SK-N-SH (cell line): ENCODE results near the gene CSRP3. TPM values are rescaled to one million over a fixed set of nuclear protein-coding genes. Genes with fewer than 3 reads are reported as not detected.

ENCODE experiments used
- CTCF ChIA-PET: fragments of 300-600, 350-600 bp; formaldehyde crosslinking; extraction: SDS; loops from one replicate; lab custom pipeline; 2021; lab: Yijun Ruan, JAX
- POLR2A ChIA-PET: fragments of 350-600 bp; sonication (Branson Sonifier 250); formaldehyde crosslinking; extraction: SDS; loops from one replicate; lab custom pipeline; 2020; ENCODE audit warnings: antibody characterized with exemption, inconsistent platforms; lab: Yijun Ruan, JAX
- DNase-seq: peaks from one replicate; pipeline ENCODE4 v3.0.0; 2012
- H2AFZ ChIP-seq: fragments of 200-600 bp; sonication (generic); 2 replicates; pipeline ENCODE4 v1.8.1; 2016; ENCODE audit warnings: antibody characterized with exemption, mild to moderate bottlenecking, low read depth
- H3F3A ChIP-seq: fragments of 200-600 bp; sonication (generic); replicated peaks from 2 replicates; pipeline ENCODE3; 2016; ENCODE audit warnings: antibody characterized with exemption, mild to moderate bottlenecking; ENCODE audit not compliant: insufficient read depth
- H3K27ac ChIP-seq, 2 experiments: fragments of 200-500 bp in 1 of 2; fragments of 200-600 bp in 1 of 2; sonication (Bioruptor generic) in 1 of 2; sonication (generic), shearing (Covaris generic) in 1 of 2; 2 replicates each; pipeline versions ENCODE4 v1.5.1 to v1.6.1; 2014 to 2016; ENCODE audit warnings: low read depth in 2 of 2, inconsistent platforms in 1 of 2, low read length in 1 of 2, mild to moderate bottlenecking in 1 of 2, mixed read lengths in 1 of 2
- H3K27me3 ChIP-seq: fragments of 200-600 bp; sonication (generic), shearing (Covaris generic); 2 replicates; pipeline ENCODE4 v1.6.1; 2016; ENCODE audit warnings: mixed run types; ENCODE audit not compliant: insufficient read depth
- H3K36me3 ChIP-seq, 2 experiments: fragments of 200-500 bp in 1 of 2; fragments of 200-600 bp in 1 of 2; sonication (Bioruptor generic) in 1 of 2; sonication (generic) in 1 of 2; replicated peaks in 1 of 2; 2 replicates each; pipeline versions ENCODE3 to v1.5.1; 2014 to 2016; ENCODE audit warnings: low read length in 1 of 2, mild to moderate bottlenecking in 1 of 2; ENCODE audit not compliant: insufficient read depth in 2 of 2, control insufficient read depth in 1 of 2
- H3K4me1 ChIP-seq, 2 experiments: fragments of 200-500 bp in 1 of 2; fragments of 200-600 bp in 1 of 2; sonication (Bioruptor generic) in 1 of 2; sonication (generic), shearing (Covaris generic) in 1 of 2; 2 replicates each; pipeline versions ENCODE4 v1.5.1 to v1.6.1; 2014 to 2016; ENCODE audit warnings: low read depth in 1 of 2, low read length in 1 of 2, mixed run types in 1 of 2; ENCODE audit not compliant: insufficient read depth in 2 of 2, control insufficient read depth in 1 of 2
- H3K4me2 ChIP-seq: fragments of 200-600 bp; sonication (generic), shearing (Covaris generic); 2 replicates; pipeline ENCODE4 v1.6.1; 2017; ENCODE audit warnings: mixed run types
- H3K4me3 ChIP-seq, 2 experiments: fragments of 200-500 bp in 1 of 2; fragments of 200-600 bp in 1 of 2; sonication (Bioruptor generic) in 1 of 2; sonication (generic), shearing (Covaris generic) in 1 of 2; 2 replicates each; pipeline versions ENCODE4 v1.5.1 to v1.8.1; 2014 to 2016; ENCODE audit warnings: low read depth in 2 of 2, inconsistent platforms in 1 of 2, low read length in 1 of 2, mild to moderate bottlenecking in 1 of 2, mixed read lengths in 1 of 2, moderate library complexity in 1 of 2
- H3K79me2 ChIP-seq: fragments of 200-600 bp; sonication (generic); 2 replicates; pipeline ENCODE4 v1.8.1; 2017; ENCODE audit warnings: mild to moderate bottlenecking; ENCODE audit not compliant: insufficient read depth
- H3K9ac ChIP-seq: fragments of 200-600 bp; sonication (generic); 2 replicates; pipeline ENCODE4 v1.6.1; 2017; ENCODE audit warnings: mixed run types
- H3K9me2 ChIP-seq: fragments of 200-600 bp; sonication (generic); 2 replicates; pipeline ENCODE4 v1.6.1; 2017; ENCODE audit warnings: mixed run types
- H3K9me3 ChIP-seq: fragments of 200-600 bp; sonication (generic); 2 replicates; pipeline ENCODE4 v1.6.1; 2017; ENCODE audit warnings: mixed run types, mild to moderate bottlenecking, moderate library complexity
- H4K20me1 ChIP-seq: fragments of 200-600 bp; sonication (generic); 2 replicates; pipeline ENCODE4 v1.6.1; 2017; ENCODE audit warnings: mild to moderate bottlenecking, mixed run types; ENCODE audit not compliant: insufficient read depth
- ELF1 ChIP-seq: IDR thresholded peaks from 2 replicates; pipeline ENCODE4 v1.4.0; 2012
- EZH2phosphoT487 ChIP-seq: fragments of 200-600 bp; sonication (generic); IDR thresholded peaks from 2 replicates; pipeline ENCODE4 v1.6.1; 2017; ENCODE audit warnings: low read depth, mixed run types, mild to moderate bottlenecking, antibody characterized with exemption, moderate library complexity, borderline replicate concordance
- FOXM1 ChIP-seq: IDR thresholded peaks from 2 replicates; pipeline ENCODE4 v1.4.0; 2012; ENCODE audit warnings: low read depth, mild to moderate bottlenecking
- GABPA ChIP-seq: IDR thresholded peaks from 2 replicates; pipeline ENCODE4 v1.4.0; 2012; ENCODE audit warnings: low read depth, mild to moderate bottlenecking
- JUND ChIP-seq: IDR thresholded peaks from 2 replicates; pipeline ENCODE4 v1.4.0; 2012
- MEF2A ChIP-seq: IDR thresholded peaks from 2 replicates; pipeline ENCODE4 v1.4.0; 2012; ENCODE audit warnings: low read depth, borderline replicate concordance
- RAD21 ChIP-seq: IDR thresholded peaks from 2 replicates; pipeline ENCODE4 v1.6.1; 2012; ENCODE audit warnings: mild to moderate bottlenecking, low read length
- RCOR1 ChIP-seq: fragments of 150-350 bp; IDR thresholded peaks from 2 replicates; pipeline ENCODE4 v1.6.1; 2017; ENCODE audit warnings: antibody characterized with exemption, low read length
- RFX5 ChIP-seq: IDR thresholded peaks from 2 replicates; pipeline ENCODE4 v1.6.1; 2012; ENCODE audit warnings: mild to moderate bottlenecking, improper control_type of control experiment, low read length
- RXRA ChIP-seq: IDR thresholded peaks from 2 replicates; pipeline ENCODE4 v1.4.0; 2012; ENCODE audit warnings: low read depth, mild to moderate bottlenecking, borderline replicate concordance
- SMC3 ChIP-seq: IDR thresholded peaks from 2 replicates; pipeline ENCODE4 v1.6.1; 2012; ENCODE audit warnings: low read depth, low read length, improper control_type of control experiment
- TAF1 ChIP-seq: IDR thresholded peaks from 2 replicates; pipeline ENCODE4 v1.6.1; 2012; ENCODE audit warnings: low read depth, mild to moderate bottlenecking, low read length, moderate library complexity, borderline replicate concordance
- TEAD4 ChIP-seq: IDR thresholded peaks from 2 replicates; pipeline ENCODE4 v1.4.0; 2012; ENCODE audit warnings: mild to moderate bottlenecking, borderline replicate concordance; ENCODE audit not compliant: insufficient read depth
- YY1 ChIP-seq: IDR thresholded peaks from 2 replicates; pipeline ENCODE4 v1.4.0; 2012; ENCODE audit warnings: low read depth, mild to moderate bottlenecking
- WGBS: methylation state at CpG from one replicate; pipeline ENCODE4 v1.1.6; 2017; ENCODE audit warnings: low lambda C conversion rate; 5-methylcytosine and 5-hydroxymethylcytosine counted together
- polyA plus RNA-seq, 3 experiments: library from polyadenylated mRNA; depleted of rRNA; stranded (reverse); fragments of >200 nt; gene quantifications; 2 replicates each; pipeline ENCODE4 v1.2.3, GENCODE V29; 2012
- TF ChIP-seq, protein P1 (sequence below): fragments of 200-600 bp; sonication (generic); IDR thresholded peaks from 2 replicates; pipeline ENCODE4 v1.6.1; 2017; ENCODE audit warnings: antibody characterized with exemption, mild to moderate bottlenecking, moderate library complexity
- TF ChIP-seq, protein P2 (sequence below): IDR thresholded peaks from 2 replicates; pipeline ENCODE4 v1.4.0; 2012; ENCODE audit warnings: low read depth
- TF ChIP-seq, protein P3 (sequence below): IDR thresholded peaks from 2 replicates; pipeline ENCODE4 v1.6.1; 2012; ENCODE audit warnings: mild to moderate bottlenecking, low read depth, low read length, moderate library complexity

CSRP3 gene
- polyA plus RNA-seq, 1 of the 3 experiments (the other 2 are of a cell fraction), result not detected

DNA sequence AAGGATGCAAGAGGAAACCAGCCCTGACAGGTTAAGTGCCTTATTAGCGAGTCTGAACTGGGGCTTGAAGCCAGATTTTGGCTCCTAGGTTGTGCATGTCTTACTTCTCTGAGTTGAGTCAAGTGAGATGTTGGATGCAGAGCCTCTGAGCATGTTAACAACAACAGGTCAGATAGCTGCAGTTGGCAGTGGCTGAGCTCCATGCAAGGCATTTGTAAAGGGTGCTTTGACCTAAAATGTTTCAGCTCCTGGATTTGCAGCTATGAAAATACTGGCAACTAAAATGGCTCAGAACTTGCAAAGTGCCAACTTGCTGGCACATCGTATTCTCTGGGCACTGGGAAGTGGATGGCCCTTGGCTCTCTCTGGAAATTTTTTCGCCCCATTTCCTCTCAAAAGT lies 16.4 kb upstream of the CSRP3 start:
- DNase-seq, result no peak
- Histone ChIP-seq H4K20me1 (no peaks in the 10 kb centered on the region), H3K9me3 (no peaks in the 10 kb centered on the region), H3K4me1 (peaks cover 0 to 6% of the 10 kb centered on the region in 2 experiments; a peak in 1 of 4 replicates), H3K36me3 (no peaks in the 10 kb centered on the region), H3K79me2 (no peaks in the 10 kb centered on the region), H3K4me2 (no peak overlapping the region), H3K4me3 (no peak overlapping the region), H3K9me2 (no peaks in the 10 kb centered on the region), H3F3A (no peaks in the 10 kb centered on the region), H3K27ac (no peak overlapping the region), H2AFZ (no peak overlapping the region), H3K9ac (no peak overlapping the region), H3K27me3 (no peaks in the 10 kb centered on the region)
- CTCF ChIA-PET, result interaction anchor here (1.0 kb wide), 2 partner anchors 16 to 148 kb away, joined by 3 read pairs; no protein-coding TSS in a partner anchor
- WGBS, result 49% methylated on average over 3 of the region's 3 CpGs
- POLR2A ChIA-PET, result no interaction called here
- TF ChIP-seq MEF2A, result no peak
- TF ChIP-seq, protein P1, sequence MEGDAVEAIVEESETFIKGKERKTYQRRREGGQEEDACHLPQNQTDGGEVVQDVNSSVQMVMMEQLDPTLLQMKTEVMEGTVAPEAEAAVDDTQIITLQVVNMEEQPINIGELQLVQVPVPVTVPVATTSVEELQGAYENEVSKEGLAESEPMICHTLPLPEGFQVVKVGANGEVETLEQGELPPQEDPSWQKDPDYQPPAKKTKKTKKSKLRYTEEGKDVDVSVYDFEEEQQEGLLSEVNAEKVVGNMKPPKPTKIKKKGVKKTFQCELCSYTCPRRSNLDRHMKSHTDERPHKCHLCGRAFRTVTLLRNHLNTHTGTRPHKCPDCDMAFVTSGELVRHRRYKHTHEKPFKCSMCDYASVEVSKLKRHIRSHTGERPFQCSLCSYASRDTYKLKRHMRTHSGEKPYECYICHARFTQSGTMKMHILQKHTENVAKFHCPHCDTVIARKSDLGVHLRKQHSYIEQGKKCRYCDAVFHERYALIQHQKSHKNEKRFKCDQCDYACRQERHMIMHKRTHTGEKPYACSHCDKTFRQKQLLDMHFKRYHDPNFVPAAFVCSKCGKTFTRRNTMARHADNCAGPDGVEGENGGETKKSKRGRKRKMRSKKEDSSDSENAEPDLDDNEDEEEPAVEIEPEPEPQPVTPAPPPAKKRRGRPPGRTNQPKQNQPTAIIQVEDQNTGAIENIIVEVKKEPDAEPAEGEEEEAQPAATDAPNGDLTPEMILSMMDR, result no peak
- no peak for TF ChIP-seq RFX5
- no peak for TF ChIP-seq EZH2phosphoT487
- TF ChIP-seq FOXM1, result no peak
- TF ChIP-seq, protein P2, sequence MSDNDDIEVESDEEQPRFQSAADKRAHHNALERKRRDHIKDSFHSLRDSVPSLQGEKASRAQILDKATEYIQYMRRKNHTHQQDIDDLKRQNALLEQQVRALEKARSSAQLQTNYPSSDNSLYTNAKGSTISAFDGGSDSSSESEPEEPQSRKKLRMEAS, result no peak
- TF ChIP-seq, protein P3, sequence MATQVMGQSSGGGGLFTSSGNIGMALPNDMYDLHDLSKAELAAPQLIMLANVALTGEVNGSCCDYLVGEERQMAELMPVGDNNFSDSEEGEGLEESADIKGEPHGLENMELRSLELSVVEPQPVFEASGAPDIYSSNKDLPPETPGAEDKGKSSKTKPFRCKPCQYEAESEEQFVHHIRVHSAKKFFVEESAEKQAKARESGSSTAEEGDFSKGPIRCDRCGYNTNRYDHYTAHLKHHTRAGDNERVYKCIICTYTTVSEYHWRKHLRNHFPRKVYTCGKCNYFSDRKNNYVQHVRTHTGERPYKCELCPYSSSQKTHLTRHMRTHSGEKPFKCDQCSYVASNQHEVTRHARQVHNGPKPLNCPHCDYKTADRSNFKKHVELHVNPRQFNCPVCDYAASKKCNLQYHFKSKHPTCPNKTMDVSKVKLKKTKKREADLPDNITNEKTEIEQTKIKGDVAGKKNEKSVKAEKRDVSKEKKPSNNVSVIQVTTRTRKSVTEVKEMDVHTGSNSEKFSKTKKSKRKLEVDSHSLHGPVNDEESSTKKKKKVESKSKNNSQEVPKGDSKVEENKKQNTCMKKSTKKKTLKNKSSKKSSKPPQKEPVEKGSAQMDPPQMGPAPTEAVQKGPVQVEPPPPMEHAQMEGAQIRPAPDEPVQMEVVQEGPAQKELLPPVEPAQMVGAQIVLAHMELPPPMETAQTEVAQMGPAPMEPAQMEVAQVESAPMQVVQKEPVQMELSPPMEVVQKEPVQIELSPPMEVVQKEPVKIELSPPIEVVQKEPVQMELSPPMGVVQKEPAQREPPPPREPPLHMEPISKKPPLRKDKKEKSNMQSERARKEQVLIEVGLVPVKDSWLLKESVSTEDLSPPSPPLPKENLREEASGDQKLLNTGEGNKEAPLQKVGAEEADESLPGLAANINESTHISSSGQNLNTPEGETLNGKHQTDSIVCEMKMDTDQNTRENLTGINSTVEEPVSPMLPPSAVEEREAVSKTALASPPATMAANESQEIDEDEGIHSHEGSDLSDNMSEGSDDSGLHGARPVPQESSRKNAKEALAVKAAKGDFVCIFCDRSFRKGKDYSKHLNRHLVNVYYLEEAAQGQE, result no peak
- TF ChIP-seq SMC3, result no peak
- no peak for TF ChIP-seq GABPA
- TF ChIP-seq TEAD4, result no peak
- no peak for TF ChIP-seq RXRA
- no peak for TF ChIP-seq JUND
- TF ChIP-seq TAF1, result no peak
- no peak for TF ChIP-seq RAD21
- TF ChIP-seq RCOR1, result no peak
- TF ChIP-seq YY1, result no peak
- no peak for TF ChIP-seq ELF1
